A549 (cell line): ENCODE data around the gene NCOA1. TPM values are rescaled to one million over a fixed set of nuclear protein-coding genes. Genes with fewer than 3 reads are reported as not detected.

Source experiments
- ATAC-seq, 2 experiments: fragments of 200-7000 bp in 1 of 2; fragments of >200 bp in 1 of 2; cut with Nextera tagmentation in 1 of 2; cut with Tn5 transposase in 1 of 2; 3 replicates each; pipeline versions ENCODE4 v1.8.0 to v1.9.1; 2018 to 2020; ENCODE audit warnings: mild to moderate bottlenecking in 1 of 2, moderate library complexity in 1 of 2
- CTCF ChIA-PET: fragments of 300-600 bp; sonication (Branson Sonifier 250); formaldehyde crosslinking; extraction: SDS; loops from one replicate; lab custom pipeline; 2021; ENCODE audit warnings: antibody characterized with exemption, inconsistent platforms; lab: Yijun Ruan, JAX
- POLR2A ChIA-PET: fragments of 350-600 bp; formaldehyde crosslinking; extraction: SDS; loops from one replicate; lab custom pipeline; 2021; ENCODE audit warnings: antibody characterized with exemption, inconsistent platforms; lab: Yijun Ruan, JAX
- DNase-seq, 2 experiments: peaks; one replicate each; pipeline versions ENCODE4 v3.0.0 to v3.0.0-alpha.2; 2011 to 2016; ENCODE audit warnings: low read depth in 1 of 2, low spot score in 1 of 2
- FAIRE-seq: peaks from 2 replicates; lab custom pipeline; 2011; peaks lifted over from hg19 to GRCh38; lab: Jason Lieb, UNC
- H3K27ac ChIP-seq, 2 experiments: fragments of >200 bp; sonication (Bioruptor Twin); formaldehyde crosslinking; 3 replicates each; pipeline ENCODE4 v1.5.1; 2016 to 2017
- H3K4me1 ChIP-seq: fragments of >200 bp; sonication (Bioruptor Twin); formaldehyde crosslinking; 3 replicates; pipeline ENCODE4 v1.6.1; 2016
- H3K4me2 ChIP-seq: fragments of >200 bp; sonication (Bioruptor Twin); formaldehyde crosslinking; 3 replicates; pipeline ENCODE4 v1.6.1; 2016
- H3K4me3 ChIP-seq: fragments of >200 bp; sonication (Bioruptor Twin); formaldehyde crosslinking; 3 replicates; pipeline ENCODE4 v1.5.1; 2016
- H3K9me3 ChIP-seq: fragments of >200 bp; sonication (Bioruptor Twin); formaldehyde crosslinking; 3 replicates; pipeline ENCODE4 v1.6.1; 2016
- CBX8 ChIP-seq: fragments of 200-600 bp; sonication (generic); IDR thresholded peaks from 2 replicates; pipeline ENCODE4 v1.6.1; 2016
- EP300 ChIP-seq, 2 experiments: fragments of >200 bp; sonication (Bioruptor Twin); formaldehyde crosslinking; IDR thresholded peaks; 2 replicates in 1 of 2; 3 replicates in 1 of 2; pipeline ENCODE4 v1.6.1; 2016 to 2017
- GATA3 ChIP-seq: IDR thresholded peaks from 2 replicates; pipeline ENCODE4 v1.6.1; 2012; ENCODE audit warnings: borderline replicate concordance
- HEYL ChIP-seq: fragments of 250-450 bp; sonication (Bioruptor Pico); IDR thresholded peaks from 2 replicates; pipeline ENCODE4 v1.8.0; 2021; ENCODE audit warnings: mild to moderate bottlenecking, moderate library complexity
- JUN ChIP-seq, 2 experiments: fragments of >200 bp; sonication (Bioruptor Twin); formaldehyde crosslinking; IDR thresholded peaks; 2 replicates in 1 of 2; 3 replicates in 1 of 2; pipeline ENCODE4 v1.6.1; 2016 to 2017
- JUNB ChIP-seq: fragments of >200 bp; sonication (Bioruptor Twin); formaldehyde crosslinking; IDR thresholded peaks from 2 replicates; pipeline ENCODE4 v1.6.1; 2016
- KDM1A ChIP-seq: fragments of 200-600 bp; sonication (generic); IDR thresholded peaks from 2 replicates; pipeline ENCODE4 v1.6.1; 2016; ENCODE audit warnings: low read depth, mild to moderate bottlenecking
- MAZ ChIP-seq: fragments of 150-350 bp; IDR thresholded peaks from 2 replicates; pipeline ENCODE4 v1.6.1; 2014; ENCODE audit warnings: antibody characterized with exemption, low read depth, low read length, borderline replicate concordance
- NFE2L2 ChIP-seq: fragments of 150-350 bp; conservative IDR thresholded peaks from 2 replicates; pipeline ENCODE4 v1.6.1; 2014; ENCODE audit warnings: low read length
- NPAS2 ChIP-seq: fragments of 250-450 bp; sonication (Bioruptor Pico); IDR thresholded peaks from 2 replicates; pipeline ENCODE4 v1.8.0; 2022; ENCODE audit warnings: mild to moderate bottlenecking, moderate library complexity, borderline replicate concordance
- NR3C1 ChIP-seq: fragments of >200 bp; sonication (Bioruptor Twin); formaldehyde crosslinking; IDR thresholded peaks from 3 replicates; pipeline ENCODE4 v1.6.1; 2017
- POLR2AphosphoS2 ChIP-seq: conservative IDR thresholded peaks from 2 replicates; pipeline ENCODE4 v1.6.1; 2012; ENCODE audit warnings: low read length, improper control_type of control experiment, inconsistent platforms
- RAD21 ChIP-seq, 2 experiments: fragments of >200 bp in 1 of 2; sonication (Bioruptor Twin) in 1 of 2; formaldehyde crosslinking in 1 of 2; IDR thresholded peaks in 1 of 2; conservative IDR thresholded peaks in 1 of 2; 2 replicates in 1 of 2; 3 replicates in 1 of 2; pipeline ENCODE4 v1.6.1; 2012 to 2018; ENCODE audit warnings: inconsistent platforms in 1 of 2
- SREBF2 ChIP-seq: fragments of 450-650 bp; IDR thresholded peaks from 2 replicates; pipeline ENCODE4 v1.6.1; 2014; ENCODE audit warnings: mild to moderate bottlenecking, moderate library complexity
- TFCP2L1 ChIP-seq: fragments of 250-450 bp; sonication (Bioruptor Pico); IDR thresholded peaks from 2 replicates; pipeline ENCODE4 v1.5.0; 2021; ENCODE audit warnings: mild to moderate bottlenecking
- TP53 ChIP-seq: fragments of 250-450 bp; sonication (Bioruptor Pico); IDR thresholded peaks from 2 replicates; pipeline ENCODE4 v1.5.0; 2021; ENCODE audit warnings: mild to moderate bottlenecking, moderate library complexity
- ZNF302 ChIP-seq: fragments of 250-450 bp; sonication (Bioruptor Pico); IDR thresholded peaks from 2 replicates; pipeline ENCODE4 v1.9.0; 2021; ENCODE audit warnings: inconsistent platforms, mild to moderate bottlenecking, moderate library complexity
- ZSCAN20 ChIP-seq: fragments of 250-450 bp; sonication (Bioruptor Pico); IDR thresholded peaks from 2 replicates; pipeline ENCODE4 v1.8.0; 2022; ENCODE audit warnings: mild to moderate bottlenecking, moderate library complexity
- WGBS: methylation state at CpG from one replicate; pipeline ENCODE4 v1.1.6; 2017; ENCODE audit errors: missing lambda C conversion rate; 5-methylcytosine and 5-hydroxymethylcytosine counted together
- polyA plus RNA-seq, 4 experiments: library from polyadenylated mRNA; depleted of rRNA in 3 of 4; stranded (reverse); fragments of >200 nt; fragmentation: RNase III in 1 of 4; extraction: RNeasy Plus Mini Kit Qiagen cat#74134 plus additional on column Dnase treatment in 1 of 4; gene quantifications; 2 replicates in 3 of 4; 3 replicates in 1 of 4; pipeline ENCODE4 v1.2.3, GENCODE V29; 2011 to 2017
- TF ChIP-seq, protein P1 (sequence below): fragments of >200 bp; sonication (Bioruptor Twin); formaldehyde crosslinking; IDR thresholded peaks from 3 replicates; pipeline ENCODE4 v1.6.1; 2016
- TF ChIP-seq, protein P2 (sequence below): IDR thresholded peaks from 2 replicates; pipeline ENCODE4 v1.6.1; 2012
- TF ChIP-seq, protein P3 (sequence below): fragments of >200 bp; sonication (Bioruptor Twin); formaldehyde crosslinking; IDR thresholded peaks from 3 replicates; pipeline ENCODE4 v1.5.1; 2016

Gene NCOA1
- polyA plus RNA-seq, 2 of the 4 experiments (the other 2 are of a cell fraction), result 7.6 to 29.9 TPM

DNA sequence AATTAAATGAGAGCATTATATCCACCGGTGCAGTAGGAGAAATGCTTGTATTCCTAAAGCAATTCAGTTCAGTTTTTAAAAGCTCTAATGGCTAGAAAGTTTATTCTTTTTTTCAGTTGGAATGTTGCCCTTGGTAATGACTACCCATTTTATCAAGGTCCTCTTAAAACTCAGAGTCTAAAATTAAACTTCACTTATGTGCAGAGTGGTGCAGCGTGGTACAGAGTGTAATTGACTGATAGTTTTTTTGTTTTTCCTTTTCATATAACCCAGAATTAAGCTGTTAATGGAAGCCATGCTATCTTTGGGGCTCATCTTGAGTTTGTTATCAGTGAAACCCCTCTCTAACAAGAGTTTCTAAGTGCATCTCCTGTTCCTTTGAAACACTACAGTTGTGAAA is 21.4 kb downstream of the NCOA1 start:
- Histone ChIP-seq H3K27ac (no peak overlapping the region), H3K4me1 (peaks cover 22% of the 10 kb centered on the region), H3K9me3 (no peaks in the 10 kb centered on the region), H3K4me3 (no peak overlapping the region), H3K4me2 (no peak overlapping the region)
- ChIA-PET POLR2A (no interaction called here), CTCF (no interaction called here)
- TF ChIP-seq, protein P1, sequence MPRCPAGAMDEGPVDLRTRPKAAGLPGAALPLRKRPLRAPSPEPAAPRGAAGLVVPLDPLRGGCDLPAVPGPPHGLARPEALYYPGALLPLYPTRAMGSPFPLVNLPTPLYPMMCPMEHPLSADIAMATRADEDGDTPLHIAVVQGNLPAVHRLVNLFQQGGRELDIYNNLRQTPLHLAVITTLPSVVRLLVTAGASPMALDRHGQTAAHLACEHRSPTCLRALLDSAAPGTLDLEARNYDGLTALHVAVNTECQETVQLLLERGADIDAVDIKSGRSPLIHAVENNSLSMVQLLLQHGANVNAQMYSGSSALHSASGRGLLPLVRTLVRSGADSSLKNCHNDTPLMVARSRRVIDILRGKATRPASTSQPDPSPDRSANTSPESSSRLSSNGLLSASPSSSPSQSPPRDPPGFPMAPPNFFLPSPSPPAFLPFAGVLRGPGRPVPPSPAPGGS, result no peak
- no peak for TF ChIP-seq NFE2L2
- no peak for TF ChIP-seq POLR2AphosphoS2
- no peak for TF ChIP-seq MAZ
- TF ChIP-seq CBX8, result no peak
- FAIRE-seq (no peak), DNase-seq (no peak), ATAC-seq (no peak)
- WGBS, result 79% methylated on average over 2 of the region's 2 CpGs

DNA sequence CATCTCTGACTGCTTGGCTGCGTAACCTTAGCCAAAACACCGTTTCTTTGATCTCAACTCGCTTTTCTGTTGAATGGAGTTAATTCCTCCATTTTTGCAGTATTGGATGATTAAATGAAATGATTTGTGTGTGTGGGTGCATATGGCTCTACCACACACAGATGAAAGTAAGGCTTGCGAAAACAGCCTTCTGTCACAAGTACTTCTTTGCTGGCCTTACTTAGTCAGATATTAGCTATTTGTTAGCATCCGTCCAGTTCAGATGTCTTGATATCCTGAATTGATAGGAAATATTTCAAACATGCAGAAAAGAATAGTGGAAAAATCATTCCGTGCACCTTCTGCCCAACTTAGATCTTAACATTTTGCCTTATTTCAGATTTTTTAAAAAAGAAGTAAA is 21.8 kb downstream of the NCOA1 start:
- ChIA-PET CTCF (interaction anchor here (1.1 to 2.4 kb wide), 2 partner anchors 9 to 22 kb away, joined by 3 to 8 read pairs; partner anchors contain the start of gene NCOA1), POLR2A (no interaction called here)
- no peak for ATAC-seq
- Histone ChIP-seq H3K9me3 (no peaks in the 10 kb centered on the region), H3K4me1 (peaks cover 22% of the 10 kb centered on the region), H3K4me3 (no peak overlapping the region), H3K27ac (no peak overlapping the region), H3K4me2 (no peak overlapping the region)
- no peak for FAIRE-seq
- DNase-seq, result no peak
- WGBS, result 92% methylated on average over 6 of the region's 6 CpGs
- TF ChIP-seq TP53 (CRISPR knock-in tag) (no peak), JUN (IDR thresholded peaks at IDR 0.05) (no peak), JUNB (no peak), ZSCAN20 (CRISPR knock-in tag) (no peak)

DNA sequence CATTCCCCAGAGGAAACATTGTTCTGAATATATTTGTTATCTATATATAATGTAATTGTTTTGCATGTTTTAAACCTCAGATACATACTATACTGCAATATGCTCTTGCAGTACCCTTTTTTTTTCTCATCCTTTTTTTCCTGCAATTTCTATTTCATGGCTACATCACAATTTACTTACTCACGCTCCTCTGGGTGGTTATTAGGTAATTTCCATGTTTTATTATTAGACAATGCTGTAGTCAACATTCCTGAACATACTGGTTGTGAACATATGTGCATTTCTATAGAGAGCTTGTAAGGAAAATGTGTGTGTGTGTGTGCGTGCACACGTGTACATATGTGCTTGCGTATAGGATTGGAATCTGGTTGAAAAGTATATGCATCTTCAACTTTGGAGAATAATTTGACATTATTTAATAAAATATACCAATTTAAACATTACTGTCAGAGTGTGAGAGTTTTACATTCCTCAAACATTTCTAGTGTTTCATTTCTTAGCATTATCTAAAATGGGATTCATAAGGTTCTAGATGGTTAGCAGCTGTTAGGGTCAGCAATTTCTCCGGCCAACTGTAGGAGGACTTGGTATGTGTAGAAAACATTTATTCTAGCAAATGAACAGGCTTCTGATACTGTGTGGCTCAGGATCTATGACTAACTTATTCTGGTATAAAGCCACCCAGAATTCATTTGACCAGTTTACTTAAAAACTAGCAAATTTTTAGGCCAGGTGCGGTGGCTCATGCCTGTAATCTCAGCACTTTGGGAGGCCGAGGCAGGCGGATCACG is 22.4 kb downstream of the NCOA1 start:
- 95% methylated on average over 9 of the region's 9 CpGs for WGBS
- no peak for DNase-seq
- no peak overlapping the region for H3K27ac ChIP-seq
- TF ChIP-seq EP300 (IDR thresholded peaks at IDR 0.05) (no peak), TFCP2L1 (no peak), CBX8 (no peak), HEYL (CRISPR knock-in tag) (no peak), KDM1A (no peak), ZNF302 (no peak), NR3C1 (no peak), RAD21 (conservative IDR thresholded peaks at IDR 0.05 in 1 of 2, IDR thresholded peaks at IDR 0.05 in 1 of 2) (no peak), ZSCAN20 (CRISPR knock-in tag) (no peak), SREBF2 (no peak), NPAS2 (CRISPR knock-in tag) (no peak), GATA3 (no peak)
- TF ChIP-seq, protein P2, sequence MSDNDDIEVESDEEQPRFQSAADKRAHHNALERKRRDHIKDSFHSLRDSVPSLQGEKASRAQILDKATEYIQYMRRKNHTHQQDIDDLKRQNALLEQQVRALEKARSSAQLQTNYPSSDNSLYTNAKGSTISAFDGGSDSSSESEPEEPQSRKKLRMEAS, result no peak
- TF ChIP-seq, protein P3, sequence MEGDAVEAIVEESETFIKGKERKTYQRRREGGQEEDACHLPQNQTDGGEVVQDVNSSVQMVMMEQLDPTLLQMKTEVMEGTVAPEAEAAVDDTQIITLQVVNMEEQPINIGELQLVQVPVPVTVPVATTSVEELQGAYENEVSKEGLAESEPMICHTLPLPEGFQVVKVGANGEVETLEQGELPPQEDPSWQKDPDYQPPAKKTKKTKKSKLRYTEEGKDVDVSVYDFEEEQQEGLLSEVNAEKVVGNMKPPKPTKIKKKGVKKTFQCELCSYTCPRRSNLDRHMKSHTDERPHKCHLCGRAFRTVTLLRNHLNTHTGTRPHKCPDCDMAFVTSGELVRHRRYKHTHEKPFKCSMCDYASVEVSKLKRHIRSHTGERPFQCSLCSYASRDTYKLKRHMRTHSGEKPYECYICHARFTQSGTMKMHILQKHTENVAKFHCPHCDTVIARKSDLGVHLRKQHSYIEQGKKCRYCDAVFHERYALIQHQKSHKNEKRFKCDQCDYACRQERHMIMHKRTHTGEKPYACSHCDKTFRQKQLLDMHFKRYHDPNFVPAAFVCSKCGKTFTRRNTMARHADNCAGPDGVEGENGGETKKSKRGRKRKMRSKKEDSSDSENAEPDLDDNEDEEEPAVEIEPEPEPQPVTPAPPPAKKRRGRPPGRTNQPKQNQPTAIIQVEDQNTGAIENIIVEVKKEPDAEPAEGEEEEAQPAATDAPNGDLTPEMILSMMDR, result no peak
- TF ChIP-seq, all 56 proteins: peak for 0
- Histone ChIP-seq H3K4me3 (no peak overlapping the region), H3K4me1 (peaks cover 22% of the 10 kb centered on the region), H3K4me2 (no peak overlapping the region), H3K9me3 (no peaks in the 10 kb centered on the region)
- POLR2A ChIA-PET, result no interaction called here
- ATAC-seq (no peak), FAIRE-seq (no peak)
- CTCF ChIA-PET, result interaction anchor here (1.1 to 2.4 kb wide), 2 partner anchors 10 to 23 kb away, joined by 3 to 8 read pairs; partner anchors contain the start of gene NCOA1
